Thymus (tissue), 14 donors: ENCODE measurements around the gene PRSS12. TPM values are rescaled to one million over a fixed set of nuclear protein-coding genes. Genes with fewer than 3 reads are reported as not detected.
"Not testable (repeated sequence)": the region's sequence is repeated elsewhere in the genome, so short reads cannot be mapped to it uniquely, and the experiment has no call there.

Source experiments
- DNase-seq, 9 donors: peaks; one replicate each; pipeline ENCODE4 v3.0.0-alpha.2; 2013; ENCODE audit warnings: low spot score in 9 of 9, low read depth in 6 of 9, missing footprints in 1 of 9
- H3K27ac ChIP-seq, 2 donors: one replicate each; pipeline ENCODE4 v1.5.1; 2013; ENCODE audit warnings: control low read depth in 1 of 2, low read depth in 1 of 2, low read length in 1 of 2, mild to moderate bottlenecking in 1 of 2, moderate library complexity in 1 of 2
- H3K27me3 ChIP-seq, 2 donors: one replicate each; pipeline ENCODE4 v1.5.1; 2013; ENCODE audit warnings: low read length in 1 of 2; ENCODE audit not compliant: control insufficient read depth in 2 of 2, insufficient read depth in 1 of 2
- H3K36me3 ChIP-seq, 2 donors: one replicate each; pipeline ENCODE4 v1.5.1; 2013; ENCODE audit warnings: low read length in 1 of 2, mild to moderate bottlenecking in 1 of 2, moderate library complexity in 1 of 2; ENCODE audit not compliant: control insufficient read depth in 2 of 2, insufficient read depth in 2 of 2
- H3K4me1 ChIP-seq, 2 donors: one replicate each; pipeline ENCODE4 v1.5.1; 2013; ENCODE audit warnings: low read length in 2 of 2; ENCODE audit not compliant: control insufficient read depth in 2 of 2, insufficient read depth in 2 of 2
- H3K4me3 ChIP-seq, 2 donors: one replicate each; pipeline ENCODE4 v1.5.1; 2013; ENCODE audit warnings: low read length in 2 of 2, control low read depth in 1 of 2, mild to moderate bottlenecking in 1 of 2
- H3K9me3 ChIP-seq, 2 donors: one replicate each; pipeline ENCODE4 v1.5.1; 2013; ENCODE audit warnings: low read length in 1 of 2, mild to moderate bottlenecking in 1 of 2; ENCODE audit not compliant: control insufficient read depth in 2 of 2, insufficient read depth in 1 of 2
- WGBS: extraction: QIAGEN DNeasy Blood & Tissue Kit; methylation state at CpG from one replicate; pipeline ENCODE4 v1.1.7; 2013; 5-methylcytosine and 5-hydroxymethylcytosine counted together
- long read RNA-seq, 10 donors: transcript quantifications; one replicate each; lab custom pipeline, GENCODE V29; 2026
- polyA plus RNA-seq: library from polyadenylated mRNA; stranded (reverse); fragments of 200-250 nt; gene quantifications from one replicate; pipeline ENCODE4 v1.2.3, GENCODE V29; 2013
- total RNA-seq: library from RNA; stranded (reverse); fragments of 120-200 nt; gene quantifications from one replicate; pipeline ENCODE4 v1.2.4, GENCODE V29; 2013
- donor health status: healthy.

The PRSS12 gene
- total RNA-seq = 1.5 TPM
- polyA plus RNA-seq = 3.3 TPM
- long read RNA-seq, donor 1 = 0 reads
- long read RNA-seq, donor 2 = 0 reads
- long read RNA-seq, donor 3 = 0 reads
- long read RNA-seq, donor 4 = 0 reads
- long read RNA-seq, donor 5 = 0 reads
- long read RNA-seq, donor 6 = 0 reads
- long read RNA-seq, donor 7 = 0 reads
- long read RNA-seq, donor 8 = 0 reads
- long read RNA-seq, donor 9 = 0 reads
- long read RNA-seq, donor 10 = 0 reads

GRCh38 chr4:118352843-118353533, at the start of gene PRSS12:
PRSS12 (minus strand) TSS chr4:118353003; CDS start chr4:118352720, 283 bp downstream.
- H3K4me1 ChIP-seq = peaks cover 4 to 9% of the 10 kb centered on the region in 2 donors
- H3K27me3 ChIP-seq = peaks cover 30 to 71% of the 10 kb centered on the region in 2 donors
- 2% methylated on average over 59 of the region's 59 CpGs for WGBS
- peak in 8 of 9 donors; percentile 11 to 71 (median 38) for DNase-seq
- no peak within 1 kb of the TSS for H3K27ac ChIP-seq
- H3K9me3 ChIP-seq = no peaks in the 10 kb centered on the region
- peak within 1 kb of the TSS; percentile 17 to 56 for H3K4me3 ChIP-seq
- no peaks in the 10 kb centered on the region for H3K36me3 ChIP-seq

GRCh38 chr4:118400356-118400755, 47.6 kb upstream of the PRSS12 start:
- WGBS = 32% methylated on average over 3 of the region's 3 CpGs
- no peaks in the 10 kb centered on the region for H3K4me1 ChIP-seq
- no peak for DNase-seq
- no peak overlapping the region for H3K27ac ChIP-seq
- no peaks in the 10 kb centered on the region for H3K9me3 ChIP-seq
- H3K4me3 ChIP-seq = no peak overlapping the region
- no peaks in the 10 kb centered on the region for H3K36me3 ChIP-seq
- no peaks in the 10 kb centered on the region for H3K27me3 ChIP-seq

GRCh38 chr4:118399883-118400282, 47.1 kb upstream of the PRSS12 start:
- H3K4me3 ChIP-seq, H3K4me1 ChIP-seq, H3K36me3 ChIP-seq, H3K9me3 ChIP-seq, H3K27me3 ChIP-seq, H3K27ac ChIP-seq, DNase-seq: not testable (repeated sequence)
- WGBS = 92% methylated on average over 4 of the region's 4 CpGs

GRCh38 chr4:118398226-118399090, 45.7 kb upstream of the PRSS12 start:
- Histone ChIP-seq H3K27me3 (no peaks in the 10 kb centered on the region), H3K9me3 (no peaks in the 10 kb centered on the region), H3K36me3 (no peaks in the 10 kb centered on the region), H3K27ac (no peak overlapping the region), H3K4me1 (no peaks in the 10 kb centered on the region), H3K4me3 (no peak overlapping the region)
- peak in 2 of 9 donors; percentile 4 to 37 for DNase-seq
- 49% methylated on average over 5 of the region's 5 CpGs for WGBS

- H3K9me3 ChIP-seq = peaks cover 0 to 6% of the 10 kb centered on the region in 2 donors
- DNase-seq = no peak
- H3K4me3 ChIP-seq = no peak overlapping the region
- H3K36me3 ChIP-seq = no peaks in the 10 kb centered on the region
- no peak overlapping the region for H3K27ac ChIP-seq
- H3K27me3 ChIP-seq = no peaks in the 10 kb centered on the region
- no peaks in the 10 kb centered on the region for H3K4me1 ChIP-seq
- 86% methylated on average over 1 of the region's 1 CpG for WGBS
These were observed 44.8 kb upstream of the PRSS12 start for GRCh38 chr4:118397623-118397979.

- H3K4me3 ChIP-seq = no peak overlapping the region
- no peaks in the 10 kb centered on the region for H3K27me3 ChIP-seq
- no peak overlapping the region for H3K27ac ChIP-seq
- H3K9me3 ChIP-seq = peaks cover 0 to 6% of the 10 kb centered on the region in 2 donors
- no peak for DNase-seq
- 94% methylated on average over 5 of the region's 5 CpGs for WGBS
- no peaks in the 10 kb centered on the region for H3K4me1 ChIP-seq
- no peaks in the 10 kb centered on the region for H3K36me3 ChIP-seq
These were observed 44.2 kb upstream of the PRSS12 start for GRCh38 chr4:118396881-118397622.

GRCh38 chr4:118395057-118395644, 42.3 kb upstream of the PRSS12 start:
- H3K27me3 ChIP-seq = no peaks in the 10 kb centered on the region
- no peak for DNase-seq
- H3K9me3 ChIP-seq = peaks cover 0 to 6% of the 10 kb centered on the region in 2 donors
- no peaks in the 10 kb centered on the region for H3K4me1 ChIP-seq
- no peaks in the 10 kb centered on the region for H3K36me3 ChIP-seq
- no peak overlapping the region for H3K4me3 ChIP-seq
- 91% methylated on average over 3 of the region's 3 CpGs for WGBS
- H3K27ac ChIP-seq = no peak overlapping the region

- 97% methylated on average over 5 of the region's 5 CpGs for WGBS
- H3K4me1 ChIP-seq, H3K9me3 ChIP-seq, H3K27ac ChIP-seq, DNase-seq, H3K27me3 ChIP-seq, H3K4me3 ChIP-seq, H3K36me3 ChIP-seq: not testable (repeated sequence)
These were observed 39.7 kb upstream of the PRSS12 start for GRCh38 chr4:118392509-118392908.
